HG03039 (cell line): ENCODE results near the gene FAM118B.

ENCODE experiments used
- ATAC-seq: cut with Tn5 transposase; IDR thresholded peaks from one replicate; pipeline ENCODE4 v1.9.1; 2021; ENCODE audit warnings: mild to moderate bottlenecking, moderate library complexity; ENCODE audit not compliant: unreplicated experiment

The FAM118B gene

DNA sequence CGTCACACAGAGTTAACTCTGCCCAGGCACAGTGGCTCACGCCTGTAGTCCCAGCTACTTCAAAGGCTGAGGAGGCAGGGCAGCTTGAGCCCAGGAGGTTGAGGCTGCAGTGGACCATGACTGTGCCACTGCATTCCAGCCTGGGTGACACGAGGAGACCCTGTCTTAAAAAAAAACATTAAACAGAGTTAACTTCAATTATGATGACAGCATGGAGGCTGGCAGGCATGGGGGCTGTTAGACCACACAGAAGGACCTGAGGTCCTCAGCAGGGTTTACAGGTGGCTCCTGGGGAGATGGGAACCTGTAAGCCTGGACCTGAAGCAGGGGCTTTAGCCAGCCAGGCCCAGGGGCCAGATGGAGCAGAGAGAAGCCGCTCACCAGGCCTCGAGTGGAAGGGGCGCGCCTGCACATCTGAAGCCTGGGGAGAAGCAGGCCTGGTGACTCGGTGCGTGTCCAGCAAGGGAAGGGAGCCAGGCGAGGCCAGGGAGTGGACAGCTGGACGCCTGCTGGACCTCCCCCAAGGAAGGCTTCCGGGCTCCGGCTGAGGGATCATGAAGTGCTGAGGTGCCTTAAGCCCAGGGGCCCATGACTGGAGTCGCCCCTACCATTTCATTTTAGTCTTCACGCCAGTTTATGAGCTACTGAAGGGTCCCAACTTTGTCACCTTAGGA lies 25.4 kb upstream of the FAM118B start:
- no peak for ATAC-seq

GRCh38 chr11:126186708-126187529 lies 24.7 kb upstream of the FAM118B start:
- no peak for ATAC-seq

- ATAC-seq: peak; percentile 44
These were observed 23.1 kb upstream of the FAM118B start for GRCh38 chr11:126188332-126189108.

- peak; percentile 59 for ATAC-seq
These were observed 22.3 kb upstream of the FAM118B start for GRCh38 chr11:126189109-126189929.

GRCh38 chr11:126190792-126191191 lies 20.8 kb upstream of the FAM118B start:
- no peak for ATAC-seq

DNA sequence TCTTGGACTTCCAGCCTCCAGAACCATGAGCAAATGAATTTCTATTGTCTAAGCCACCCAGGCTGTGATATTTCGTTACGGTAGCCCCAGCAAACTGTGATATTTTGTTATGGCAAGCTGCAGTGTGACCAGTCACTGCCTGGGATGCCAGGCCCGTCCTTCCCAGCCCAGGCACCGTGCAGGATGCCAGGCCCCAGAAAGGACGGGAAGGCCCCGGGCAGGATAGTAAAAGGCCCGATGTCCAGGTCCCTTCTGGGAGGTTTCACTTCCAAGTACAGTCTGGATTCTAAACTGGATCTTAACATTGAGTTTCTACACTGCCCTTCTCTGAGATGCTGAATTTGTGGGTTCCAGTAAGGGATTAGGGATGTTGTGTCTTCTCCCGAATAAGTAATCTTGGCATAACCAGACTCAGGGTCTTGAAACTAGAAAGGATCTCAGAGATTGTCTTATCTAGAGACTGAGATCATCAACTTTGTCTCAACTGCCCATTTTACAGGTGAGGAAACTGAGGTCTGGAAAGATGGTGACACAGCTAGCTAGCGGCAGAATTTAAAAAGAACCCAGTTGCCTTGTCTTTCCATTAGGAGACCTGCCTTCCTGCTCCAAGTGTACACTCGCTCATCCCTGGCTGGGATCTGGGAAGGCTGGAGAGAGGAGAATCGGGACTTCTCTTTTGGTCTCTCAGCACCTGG lies 20.1 kb upstream of the FAM118B start:
- ATAC-seq: no peak

- no peak for ATAC-seq
These were observed 19.2 kb upstream of the FAM118B start for GRCh38 chr11:126192361-126192760.

DNA sequence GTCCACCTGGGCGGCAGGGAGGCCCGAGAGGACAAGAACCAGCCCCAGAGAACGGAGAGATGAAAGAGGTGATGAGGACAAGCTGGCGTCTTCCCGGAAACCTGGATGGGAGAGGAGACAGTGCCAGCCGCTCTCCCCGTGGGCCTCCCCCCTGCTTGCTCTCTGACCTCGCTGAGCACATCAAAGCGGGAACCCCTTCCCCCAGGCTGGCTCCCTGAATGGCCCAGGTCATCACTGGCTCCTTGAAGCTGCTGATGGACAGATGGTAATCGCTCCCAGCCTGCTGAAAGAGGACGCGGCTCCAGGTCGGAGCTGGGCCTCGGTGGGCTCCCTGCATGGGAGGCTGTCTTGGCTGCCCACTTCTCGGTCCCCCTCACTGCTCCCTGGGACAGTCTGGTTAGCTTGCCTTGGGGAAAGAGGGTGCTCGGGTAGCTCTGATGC lies 18.5 kb upstream of the FAM118B start:
- no peak for ATAC-seq

GRCh38 chr11:126194121-126194543 lies 17.4 kb upstream of the FAM118B start:
- ATAC-seq: no peak

DNA sequence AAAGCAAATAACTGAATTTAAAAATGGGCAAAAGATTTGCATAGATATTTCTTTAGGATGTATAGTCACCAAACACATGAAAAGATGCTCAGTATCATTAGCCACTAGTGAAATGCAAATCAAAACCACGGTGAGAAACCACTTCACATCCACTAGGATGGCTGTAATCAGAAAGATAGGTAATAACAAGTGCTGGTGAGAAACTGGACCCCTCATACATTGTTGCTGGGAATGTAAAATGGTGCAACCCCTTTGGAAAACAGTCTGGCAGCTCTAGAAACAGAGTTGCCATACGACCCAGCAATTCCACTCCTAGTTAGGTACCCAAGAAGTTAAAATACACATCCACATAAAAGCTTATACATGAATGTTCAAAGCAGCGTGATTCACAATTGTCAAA lies 16.5 kb upstream of the FAM118B start:
- ATAC-seq: no peak

GRCh38 chr11:126197277-126197939 lies 14.2 kb upstream of the FAM118B start:
- no peak for ATAC-seq

DNA sequence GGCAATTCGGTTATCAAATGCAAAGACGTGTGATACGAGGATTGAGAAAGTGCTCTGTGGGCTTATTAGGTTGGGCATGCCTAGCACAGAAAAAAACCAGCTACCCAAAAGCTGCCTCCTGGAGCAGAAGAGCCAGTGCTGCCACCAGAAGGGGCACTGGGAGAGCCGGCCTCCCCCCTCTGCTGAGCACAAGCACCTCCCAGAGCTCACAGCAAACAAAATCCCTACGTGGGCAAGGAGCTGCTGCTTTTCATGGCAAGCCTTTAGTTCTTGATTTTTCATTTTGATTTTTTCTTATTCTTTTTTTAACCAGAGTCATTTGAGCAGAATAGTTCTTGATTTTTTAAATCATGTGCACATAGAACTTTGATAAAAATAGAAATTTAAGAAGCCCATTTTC lies 12.9 kb upstream of the FAM118B start:
- ATAC-seq: no peak

- no peak for ATAC-seq
These were observed 8.8 kb upstream of the FAM118B start for GRCh38 chr11:126202646-126203359.

GRCh38 chr11:126205359-126205758 lies 6.2 kb upstream of the FAM118B start:
- no peak for ATAC-seq

DNA sequence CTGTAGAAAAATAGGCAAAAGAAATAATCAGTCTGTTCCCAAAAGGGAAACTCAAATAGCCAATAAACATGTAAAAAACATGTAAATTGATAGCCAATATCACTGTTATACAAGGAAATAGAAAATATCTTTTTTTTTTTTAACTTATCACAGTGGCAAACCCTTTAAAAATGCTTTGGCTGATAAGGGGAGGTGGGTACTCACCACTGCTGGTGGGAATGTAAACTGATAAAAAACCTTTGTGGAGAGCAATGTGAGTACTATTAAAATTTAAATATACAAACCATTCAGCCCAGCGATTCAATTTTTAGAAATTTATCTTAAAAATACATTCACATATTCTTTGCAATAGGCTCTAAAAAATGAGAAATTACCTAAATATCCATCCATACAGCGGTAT lies 3.7 kb upstream of the FAM118B start:
- no peak for ATAC-seq

- no peak for ATAC-seq
These were observed 729 bp upstream of the FAM118B start for GRCh38 chr11:126210871-126211235.

GRCh38 chr11:126212089-126212660 lies 593 bp downstream of the FAM118B start:
- ATAC-seq: no peak

GRCh38 chr11:126214441-126214840 lies 2.9 kb downstream of the FAM118B start:
- no peak for ATAC-seq

DNA sequence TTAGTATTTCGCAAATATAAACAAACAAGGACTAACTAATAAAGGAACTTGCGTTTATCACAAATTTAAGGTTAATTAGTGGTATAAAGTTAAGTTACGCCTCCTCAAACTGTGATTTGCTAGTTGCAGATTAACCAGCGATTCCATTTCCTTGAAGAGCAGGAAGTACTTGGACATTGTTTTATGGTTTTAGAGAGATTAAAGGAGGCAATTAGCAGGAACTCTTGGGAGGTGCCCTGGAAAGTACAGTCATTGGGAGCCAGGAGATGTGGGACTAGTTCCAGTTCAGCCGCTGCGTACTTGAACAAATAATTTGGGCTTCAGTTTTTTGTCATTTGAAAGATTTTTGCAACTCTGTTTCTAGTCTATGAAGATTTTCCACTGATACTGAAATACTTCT lies 3.3 kb downstream of the FAM118B start:
- ATAC-seq: no peak
